GM23338 (cell line): ENCODE results near the gene AUH. TPM values are rescaled to one million over a fixed set of nuclear protein-coding genes. Genes with fewer than 3 reads are reported as not detected.

ENCODE experiments used
- ATAC-seq: fragments of 200-7000 bp; cut with Tn5 transposase; 3 replicates; pipeline ENCODE4 v1.9.1; 2020
- DNase-seq: peaks from one replicate; pipeline ENCODE4 v3.0.0-alpha.2; 2015; ENCODE audit warnings: low spot score
- H2AFZ ChIP-seq: fragments of 200-600 bp; sonication (generic); 2 replicates; pipeline ENCODE4 v1.8.0; 2016; ENCODE audit warnings: antibody characterized with exemption, mild to moderate bottlenecking, moderate library complexity
- H3F3A ChIP-seq: fragments of 200-600 bp; sonication (generic); replicated peaks from 2 replicates; pipeline ENCODE4 v1.8.0; 2017; ENCODE audit warnings: antibody characterized with exemption, mixed run types, low read depth
- H3K27ac ChIP-seq: fragments of 200-600 bp; sonication (generic); 2 replicates; pipeline ENCODE4 v1.6.1; 2016; ENCODE audit warnings: low read depth
- H3K27me3 ChIP-seq: fragments of 200-600 bp; sonication (generic); 2 replicates; pipeline ENCODE4 v1.8.0; 2016; ENCODE audit warnings: mild to moderate bottlenecking, mixed run types, moderate library complexity; ENCODE audit not compliant: insufficient read depth
- H3K36me3 ChIP-seq: fragments of 200-600 bp; sonication (generic); 2 replicates; pipeline ENCODE4 v1.8.0; 2016; ENCODE audit warnings: mild to moderate bottlenecking; ENCODE audit not compliant: insufficient read depth
- H3K4me1 ChIP-seq: fragments of 200-600 bp; sonication (generic); 2 replicates; pipeline ENCODE4 v1.8.0; 2016; ENCODE audit warnings: mild to moderate bottlenecking, moderate library complexity; ENCODE audit not compliant: insufficient read depth
- H3K4me2 ChIP-seq: fragments of 200-600 bp; sonication (generic); 2 replicates; pipeline ENCODE4 v1.7.1; 2017; ENCODE audit warnings: mixed run types
- H3K4me3 ChIP-seq: fragments of 200-600 bp; sonication (generic); 2 replicates; pipeline ENCODE4 v1.6.1; 2016; ENCODE audit warnings: mixed run types
- H3K79me2 ChIP-seq: fragments of 200-600 bp; sonication (generic); replicated peaks from 2 replicates; pipeline ENCODE4 v1.8.0; 2017; ENCODE audit warnings: mild to moderate bottlenecking; ENCODE audit not compliant: insufficient read depth
- H3K9me2 ChIP-seq: fragments of 200-600 bp; sonication (generic); 2 replicates; pipeline ENCODE4 v1.8.0; 2017; ENCODE audit not compliant: insufficient read depth
- H4K20me1 ChIP-seq: fragments of 200-600 bp; sonication (generic); replicated peaks from 2 replicates; pipeline ENCODE4 v1.8.0; 2017; ENCODE audit warnings: mild to moderate bottlenecking; ENCODE audit not compliant: insufficient read depth
- H3K27ac Mint-ChIP-seq: 2 replicates; pipeline ENCODE4 v1.8.0; 2020; ENCODE audit warnings: inconsistent platforms, mild to moderate bottlenecking, moderate library complexity, mixed read lengths
- H3K27me3 Mint-ChIP-seq: 3 replicates; pipeline ENCODE4 v1.8.0; 2022; ENCODE audit warnings: low read depth, mild to moderate bottlenecking, moderate library complexity, mixed read lengths, inconsistent platforms; ENCODE audit not compliant: insufficient read depth, poor library complexity
- H3K36me3 Mint-ChIP-seq: 3 replicates; pipeline ENCODE4 v1.8.0; 2021; ENCODE audit warnings: low read depth, mild to moderate bottlenecking, inconsistent platforms, moderate library complexity, mixed read lengths
- H3K4me1 Mint-ChIP-seq: 3 replicates; pipeline ENCODE4 v1.8.0; 2020; ENCODE audit warnings: mild to moderate bottlenecking, inconsistent platforms, mixed read lengths
- H3K4me3 Mint-ChIP-seq: 3 replicates; pipeline ENCODE4 v1.8.0; 2021; ENCODE audit warnings: moderate library complexity, mild to moderate bottlenecking, inconsistent platforms, mixed read lengths
- H3K9me3 Mint-ChIP-seq: 3 replicates; pipeline ENCODE4 v1.8.0; 2020; ENCODE audit warnings: moderate library complexity, mild to moderate bottlenecking, inconsistent platforms, mixed read lengths
- CREB1 ChIP-seq: fragments of 250-450 bp; sonication (Bioruptor Pico); IDR thresholded peaks from 2 replicates; pipeline ENCODE4 v1.5.0; 2020; ENCODE audit warnings: low read depth, mild to moderate bottlenecking, moderate library complexity
- CTCF ChIP-seq, 2 experiments: fragments of 200-600 bp in 1 of 2; sonication (generic) in 1 of 2; conservative IDR thresholded peaks; 2 replicates each; pipeline versions ENCODE4 v1.5.1 to v1.6.1; 2016 to 2017; ENCODE audit warnings: antibody characterized with exemption in 2 of 2, low read depth in 2 of 2, mild to moderate bottlenecking in 2 of 2, moderate library complexity in 1 of 2
- EZH2 ChIP-seq: fragments of 200-600 bp; sonication (generic); IDR thresholded peaks from one replicate; pipeline ENCODE4 v1.8.0; 2017; ENCODE audit warnings: antibody characterized with exemption, mild to moderate bottlenecking, low read depth; ENCODE audit not compliant: unreplicated experiment
- NANOG ChIP-seq: IDR thresholded peaks from 2 replicates; pipeline ENCODE4 v1.6.1; 2016; ENCODE audit warnings: antibody characterized with exemption, borderline replicate concordance
- STAT1 ChIP-seq: IDR thresholded peaks from one replicate; pipeline ENCODE4 v1.6.1; 2016; ENCODE audit warnings: antibody characterized with exemption; ENCODE audit not compliant: unreplicated experiment
- ZNF331 ChIP-seq: fragments of 250-450 bp; sonication (Bioruptor Pico); IDR thresholded peaks from 2 replicates; pipeline ENCODE4 v1.5.0; 2020; ENCODE audit warnings: low read depth, mild to moderate bottlenecking, moderate library complexity
- ZNF462 ChIP-seq: fragments of 250-450 bp; sonication (Bioruptor Pico); IDR thresholded peaks from 2 replicates; pipeline ENCODE4 v1.5.0; 2020; ENCODE audit warnings: mild to moderate bottlenecking, moderate library complexity
- polyA plus RNA-seq: library from polyadenylated mRNA; unstranded; fragments of >200 nt; fragmentation: Nextera tagmentation; extraction: Ambion mirVana; gene quantifications from 2 replicates; pipeline ENCODE4 v1.2.1, GENCODE V29; 2016
- total RNA-seq: library from RNA; depleted of rRNA; stranded (reverse); fragments of >200 nt; shearing (Covaris generic); gene quantifications from 2 replicates; pipeline ENCODE4 v1.2.3, GENCODE V29; 2014
- TF ChIP-seq, protein P1 (sequence below): IDR thresholded peaks from one replicate; pipeline ENCODE4 v1.6.1; 2018; ENCODE audit warnings: antibody characterized with exemption; ENCODE audit not compliant: unreplicated experiment

The AUH gene
- total and polyA plus RNA-seq, 2 experiments from 2014 or later, result 28.8 to 34.2 TPM

GRCh38 chr9:91359083-91359482, 2.6 kb downstream of the AUH start (continued):
- no peak for TF ChIP-seq ZNF462 (CRISPR knock-in tag)
- TF ChIP-seq EZH2, result no peak
- TF ChIP-seq STAT1, result no peak
- no peak for TF ChIP-seq CREB1 (CRISPR knock-in tag)
- no peak for TF ChIP-seq CTCF (conservative IDR thresholded peaks at IDR 0.05; ENCODE audit: low read depth in 2 of 2)
- TF ChIP-seq ZNF331 (CRISPR knock-in tag), result no peak
- TF ChIP-seq NANOG, result no peak

GRCh38 chr9:91354881-91355280, 6.8 kb downstream of the AUH start:
- Mint-ChIP-seq H3K27me3 (no peaks in the 10 kb centered on the region), H3K4me3 (no peak overlapping the region), H3K9me3 (no peaks in the 10 kb centered on the region), H3K4me1 (peaks cover 22% of the 10 kb centered on the region), H3K27ac (no peak overlapping the region), H3K36me3 (peaks cover 33% of the 10 kb centered on the region; the same call in 2 of the 3 replicates)
- ATAC-seq (no peak), DNase-seq (no peak)
- H3K27me3 ChIP-seq, result no peaks in the 10 kb centered on the region
- TF ChIP-seq, protein P1, sequence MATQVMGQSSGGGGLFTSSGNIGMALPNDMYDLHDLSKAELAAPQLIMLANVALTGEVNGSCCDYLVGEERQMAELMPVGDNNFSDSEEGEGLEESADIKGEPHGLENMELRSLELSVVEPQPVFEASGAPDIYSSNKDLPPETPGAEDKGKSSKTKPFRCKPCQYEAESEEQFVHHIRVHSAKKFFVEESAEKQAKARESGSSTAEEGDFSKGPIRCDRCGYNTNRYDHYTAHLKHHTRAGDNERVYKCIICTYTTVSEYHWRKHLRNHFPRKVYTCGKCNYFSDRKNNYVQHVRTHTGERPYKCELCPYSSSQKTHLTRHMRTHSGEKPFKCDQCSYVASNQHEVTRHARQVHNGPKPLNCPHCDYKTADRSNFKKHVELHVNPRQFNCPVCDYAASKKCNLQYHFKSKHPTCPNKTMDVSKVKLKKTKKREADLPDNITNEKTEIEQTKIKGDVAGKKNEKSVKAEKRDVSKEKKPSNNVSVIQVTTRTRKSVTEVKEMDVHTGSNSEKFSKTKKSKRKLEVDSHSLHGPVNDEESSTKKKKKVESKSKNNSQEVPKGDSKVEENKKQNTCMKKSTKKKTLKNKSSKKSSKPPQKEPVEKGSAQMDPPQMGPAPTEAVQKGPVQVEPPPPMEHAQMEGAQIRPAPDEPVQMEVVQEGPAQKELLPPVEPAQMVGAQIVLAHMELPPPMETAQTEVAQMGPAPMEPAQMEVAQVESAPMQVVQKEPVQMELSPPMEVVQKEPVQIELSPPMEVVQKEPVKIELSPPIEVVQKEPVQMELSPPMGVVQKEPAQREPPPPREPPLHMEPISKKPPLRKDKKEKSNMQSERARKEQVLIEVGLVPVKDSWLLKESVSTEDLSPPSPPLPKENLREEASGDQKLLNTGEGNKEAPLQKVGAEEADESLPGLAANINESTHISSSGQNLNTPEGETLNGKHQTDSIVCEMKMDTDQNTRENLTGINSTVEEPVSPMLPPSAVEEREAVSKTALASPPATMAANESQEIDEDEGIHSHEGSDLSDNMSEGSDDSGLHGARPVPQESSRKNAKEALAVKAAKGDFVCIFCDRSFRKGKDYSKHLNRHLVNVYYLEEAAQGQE, result no peak
- TF ChIP-seq ZNF331 (CRISPR knock-in tag), result no peak
- peaks cover 2% of the 10 kb centered on the region; the same call in 1 of the 2 replicates for H3K36me3 ChIP-seq
- no peak overlapping the region for H3K27ac ChIP-seq
- H3F3A ChIP-seq, result no peaks in the 10 kb centered on the region
- peaks cover 11% of the 10 kb centered on the region for H3K4me1 ChIP-seq
- peaks cover 82% of the 10 kb centered on the region for H3K79me2 ChIP-seq
- H3K9me2 ChIP-seq, result no peaks in the 10 kb centered on the region
- no peak overlapping the region for H2AFZ ChIP-seq
- peaks cover 26% of the 10 kb centered on the region for H4K20me1 ChIP-seq
- H3K4me3 ChIP-seq, result no peak overlapping the region
- H3K4me2 ChIP-seq, result no peak overlapping the region
